Astrocyte (in vitro differentiated cells and primary cell): ENCODE measurements around the gene PDF. TPM values are rescaled to one million over a fixed set of nuclear protein-coding genes. Genes with fewer than 3 reads are reported as not detected.

Experiments
- DNase-seq: peaks from one replicate; pipeline ENCODE4 v3.0.0-alpha.2; 2010; ENCODE audit warnings: low read depth
- FAIRE-seq: peaks from 2 replicates; lab custom pipeline; 2011; peaks lifted over from hg19 to GRCh38; lab: Jason Lieb, UNC
- H2AFZ ChIP-seq: 2 replicates; pipeline ENCODE4 v1.6.0; 2012; ENCODE audit warnings: low read depth, low read length, inconsistent platforms
- H3K27ac ChIP-seq: 2 replicates; pipeline ENCODE4 v1.5.1; 2011; ENCODE audit warnings: low read depth, low read length, inconsistent platforms
- H3K27me3 ChIP-seq: 2 replicates; pipeline ENCODE4 v1.6.0; 2011; ENCODE audit warnings: low read length, inconsistent platforms; ENCODE audit not compliant: insufficient read depth
- H3K36me3 ChIP-seq: 2 replicates; pipeline ENCODE4 v1.5.1; 2011; ENCODE audit warnings: low read length, inconsistent platforms; ENCODE audit not compliant: insufficient read depth
- H3K4me1 ChIP-seq: 2 replicates; pipeline ENCODE4 v1.5.1; 2011; ENCODE audit warnings: low read length, inconsistent platforms; ENCODE audit not compliant: insufficient read depth
- H3K4me2 ChIP-seq: 2 replicates; pipeline ENCODE4 v1.6.0; 2012; ENCODE audit warnings: low read length, inconsistent platforms
- H3K4me3 ChIP-seq: 2 replicates; pipeline ENCODE4 v1.5.1; 2011; ENCODE audit warnings: low read depth, mild to moderate bottlenecking, low read length, inconsistent platforms; ENCODE audit not compliant: insufficient read depth
- H3K79me2 ChIP-seq: 2 replicates; pipeline ENCODE4 v1.6.0; 2012; ENCODE audit warnings: mild to moderate bottlenecking, low read length, inconsistent platforms; ENCODE audit not compliant: insufficient read depth
- H3K9ac ChIP-seq: 2 replicates; pipeline ENCODE4 v1.6.0; 2012; ENCODE audit warnings: mild to moderate bottlenecking, low read length, inconsistent platforms
- H3K9me3 ChIP-seq: 2 replicates; pipeline ENCODE4 v1.5.1; 2012; ENCODE audit warnings: low read depth, mild to moderate bottlenecking, low read length, inconsistent platforms; ENCODE audit not compliant: insufficient read depth
- H4K20me1 ChIP-seq: 2 replicates; pipeline ENCODE4 v1.6.0; 2012; ENCODE audit warnings: low read length, inconsistent platforms; ENCODE audit not compliant: insufficient read depth
- H3K27ac Mint-ChIP-seq: one replicate; pipeline ENCODE4 v1.8.0; 2021; ENCODE audit warnings: mild to moderate bottlenecking, mixed read lengths; ENCODE audit not compliant: unreplicated experiment
- H3K27me3 Mint-ChIP-seq: one replicate; pipeline ENCODE4 v1.8.0; 2021; ENCODE audit warnings: low read depth, mixed read lengths; ENCODE audit not compliant: unreplicated experiment
- H3K36me3 Mint-ChIP-seq: one replicate; pipeline ENCODE4 v1.8.0; 2021; ENCODE audit warnings: low read depth, mixed read lengths; ENCODE audit not compliant: unreplicated experiment
- H3K4me1 Mint-ChIP-seq: one replicate; pipeline ENCODE4 v1.8.0; 2021; ENCODE audit warnings: low read depth, mixed read lengths; ENCODE audit not compliant: unreplicated experiment
- H3K4me3 Mint-ChIP-seq: one replicate; pipeline ENCODE4 v1.8.0; 2021; ENCODE audit warnings: mild to moderate bottlenecking, moderate library complexity, mixed read lengths; ENCODE audit not compliant: unreplicated experiment
- H3K9me3 Mint-ChIP-seq: one replicate; pipeline ENCODE4 v1.8.0; 2021; ENCODE audit warnings: mild to moderate bottlenecking, mixed read lengths; ENCODE audit not compliant: unreplicated experiment
- CTCF ChIP-seq: IDR thresholded peaks from 2 replicates; pipeline ENCODE4 v1.5.1; 2011; ENCODE audit warnings: low read depth, mild to moderate bottlenecking, inconsistent platforms, low read length, moderate library complexity; ENCODE audit not compliant: insufficient read depth
- EZH2 ChIP-seq: IDR thresholded peaks from 2 replicates; pipeline ENCODE4 v1.6.1; 2012; ENCODE audit warnings: mild to moderate bottlenecking, low read length, inconsistent platforms; ENCODE audit not compliant: insufficient read depth
- total RNA-seq: library from RNA; stranded (reverse); gene quantifications from 2 replicates; pipeline ENCODE4 v1.2.1, GENCODE V29; 2021

Gene PDF
- total RNA-seq, 1 donor from 2014 or later = 14.9 TPM

DNA sequence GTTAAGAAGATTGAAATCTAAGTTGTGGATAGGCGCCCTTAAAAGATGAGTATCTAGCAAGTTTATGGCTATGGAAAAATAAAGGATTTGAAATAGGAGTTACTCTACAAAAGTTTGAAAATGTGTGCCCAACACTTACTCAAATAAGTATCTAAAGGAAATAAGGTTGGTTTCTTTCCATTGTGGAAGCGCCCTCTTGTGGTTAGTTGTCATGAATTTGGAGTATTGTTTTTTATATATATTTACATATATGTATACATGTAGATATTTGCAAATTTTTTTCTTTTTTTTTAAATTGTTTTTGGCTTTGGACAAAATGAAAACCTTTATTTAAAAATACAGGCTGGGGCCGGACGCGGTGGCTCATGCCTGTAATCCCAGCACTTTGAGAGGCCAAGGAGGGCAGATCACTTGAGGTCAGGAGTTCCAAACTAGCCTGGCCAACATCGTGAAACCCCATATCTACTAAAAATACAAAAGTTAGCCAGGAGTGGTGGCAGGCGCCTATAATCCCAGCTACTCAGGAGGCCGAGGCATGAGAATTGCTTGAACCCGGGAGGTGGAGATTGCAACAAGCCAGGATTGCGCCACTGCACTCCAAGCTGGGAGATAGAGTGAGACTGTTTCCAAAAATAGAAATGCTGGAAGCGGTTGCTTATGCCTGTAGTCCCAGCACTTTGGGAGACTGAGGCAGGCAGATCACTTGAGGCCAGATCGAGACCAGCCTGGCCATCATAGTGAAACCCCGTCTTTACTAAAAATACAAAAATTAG is 43.3 kb downstream of the PDF start:
- Histone ChIP-seq H3K4me2 (no peak overlapping the region), H3K4me3 (no peak overlapping the region)
- no peak overlapping the region for H3K4me3 Mint-ChIP-seq

DNA sequence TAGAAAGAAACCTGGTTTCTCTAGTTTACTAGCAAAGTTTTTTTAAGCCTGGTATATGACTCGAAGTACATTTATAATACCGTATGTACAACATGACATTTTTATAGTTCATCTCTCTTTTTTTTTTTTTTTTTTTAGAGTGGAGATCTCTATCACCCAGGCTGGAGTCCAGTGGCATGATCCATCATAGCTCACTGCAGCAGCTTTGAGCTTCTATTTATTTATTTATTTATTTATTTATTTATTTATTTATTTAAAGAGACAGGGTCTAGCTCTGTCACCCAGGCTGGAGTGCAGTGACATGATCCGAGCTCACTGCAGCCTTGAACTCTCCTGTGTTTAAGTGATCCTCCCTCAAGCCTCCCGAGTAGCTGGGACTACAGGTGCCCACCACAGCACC is 45.1 kb downstream of the PDF start:
- DNase-seq (no peak), FAIRE-seq (no peak)
- TF ChIP-seq EZH2 = no peak
- TF ChIP-seq CTCF = no peak
- Histone ChIP-seq H3K36me3 (peaks cover 10% of the 10 kb centered on the region), H3K79me2 (no peaks in the 10 kb centered on the region), H4K20me1 (peaks cover 3% of the 10 kb centered on the region), H3K4me3 (no peak overlapping the region), H2AFZ (no peak overlapping the region), H3K4me1 (peaks cover 6% of the 10 kb centered on the region), H3K27ac (no peak overlapping the region), H3K9me3 (no peaks in the 10 kb centered on the region), H3K9ac (no peak overlapping the region), H3K4me2 (no peak overlapping the region), H3K27me3 (no peaks in the 10 kb centered on the region)
- no peaks in the 10 kb centered on the region for H3K9me3 Mint-ChIP-seq
- H3K4me3 Mint-ChIP-seq = no peak overlapping the region
- no peak overlapping the region for H3K27ac Mint-ChIP-seq
- peaks cover 10% of the 10 kb centered on the region for H3K36me3 Mint-ChIP-seq
- H3K27me3 Mint-ChIP-seq = no peaks in the 10 kb centered on the region
- peaks cover 2% of the 10 kb centered on the region for H3K4me1 Mint-ChIP-seq

More for the DNA sequence above, 43.3 kb downstream of the PDF start:
- no peak overlapping the region for H3K27ac ChIP-seq
- H3K27me3 ChIP-seq = no peaks in the 10 kb centered on the region
- TF ChIP-seq CTCF = peak; percentile 49
- no peak for TF ChIP-seq EZH2
- DNase-seq (peak; percentile 30), FAIRE-seq (no peak)
- Mint-ChIP-seq H3K9me3 (no peaks in the 10 kb centered on the region), H3K36me3 (peaks cover 10% of the 10 kb centered on the region), H3K27ac (no peak overlapping the region), H3K27me3 (no peaks in the 10 kb centered on the region), H3K4me1 (peaks cover 2% of the 10 kb centered on the region)
- H4K20me1 ChIP-seq = peaks cover 3% of the 10 kb centered on the region
- H3K79me2 ChIP-seq = no peaks in the 10 kb centered on the region
- H3K9me3 ChIP-seq = no peaks in the 10 kb centered on the region
- peaks cover 10% of the 10 kb centered on the region for H3K36me3 ChIP-seq
- peaks cover 6% of the 10 kb centered on the region for H3K4me1 ChIP-seq
- no peak overlapping the region for H2AFZ ChIP-seq
- H3K9ac ChIP-seq = no peak overlapping the region

DNA sequence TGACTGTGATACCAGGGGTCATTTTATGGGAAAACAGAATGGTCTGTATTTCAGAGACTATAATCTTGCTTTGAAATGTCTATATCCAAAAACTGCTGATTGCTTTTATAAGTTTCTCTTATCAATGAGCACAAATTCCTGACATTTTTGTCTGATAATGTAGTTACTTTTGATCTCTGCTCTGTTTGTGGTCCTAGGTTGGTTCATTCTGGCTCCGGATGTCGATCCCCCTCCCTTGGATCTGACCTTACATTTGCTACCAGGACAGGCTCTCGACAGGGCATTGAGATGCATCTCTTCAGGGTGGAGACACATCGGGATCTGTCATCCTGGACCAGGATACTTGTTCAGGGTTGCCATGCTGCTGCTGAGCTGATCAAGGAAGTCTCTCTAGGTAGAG is 46.5 kb downstream of the PDF start:
- no peaks in the 10 kb centered on the region for H3K9me3 Mint-ChIP-seq
- FAIRE-seq (no peak), DNase-seq (no peak)
- TF ChIP-seq EZH2 (no peak), CTCF (no peak)
- no peak overlapping the region for H3K27ac ChIP-seq
- H4K20me1 ChIP-seq = peaks cover 3% of the 10 kb centered on the region
- peaks cover 5% of the 10 kb centered on the region for H3K79me2 ChIP-seq
- no peak overlapping the region for H3K4me3 ChIP-seq
- H3K9ac ChIP-seq = no peak overlapping the region
- peaks cover 13% of the 10 kb centered on the region for H3K36me3 Mint-ChIP-seq
- no peaks in the 10 kb centered on the region for H3K27me3 ChIP-seq
- no peak overlapping the region for H3K4me3 Mint-ChIP-seq
- H3K9me3 ChIP-seq = no peaks in the 10 kb centered on the region
- H3K4me2 ChIP-seq = no peak overlapping the region
- H3K4me1 Mint-ChIP-seq = peaks cover 2% of the 10 kb centered on the region
- no peaks in the 10 kb centered on the region for H3K27me3 Mint-ChIP-seq
- no peak overlapping the region for H3K27ac Mint-ChIP-seq
- peaks cover 6% of the 10 kb centered on the region for H3K4me1 ChIP-seq
- H3K36me3 ChIP-seq = peaks cover 10% of the 10 kb centered on the region
- no peak overlapping the region for H2AFZ ChIP-seq
